K562 (cell line): Measurements from ENCODE around the gene SLC35A4. TPM values are rescaled to one million over a fixed set of nuclear protein-coding genes. Genes with fewer than 3 reads are reported as not detected.

Source experiments
- CCAR2 ChIP-seq: fragments of 200-400 bp; formaldehyde crosslinking; IDR thresholded peaks from 2 replicates; pipeline ENCODE4 v1.6.1; 2017; ENCODE audit warnings: mild to moderate bottlenecking, low read depth, low read length
- FOXJ3 ChIP-seq: sonication (generic); formaldehyde crosslinking; IDR thresholded peaks from 2 replicates; pipeline ENCODE4 v1.4.0; 2020; ENCODE audit warnings: mild to moderate bottlenecking, missing genetic modification reagents
- FOXP4 ChIP-seq: sonication (generic); formaldehyde crosslinking; IDR thresholded peaks from 2 replicates; pipeline ENCODE4 v1.8.0; 2022; ENCODE audit warnings: mild to moderate bottlenecking, missing genetic modification reagents, borderline replicate concordance
- HDAC6 ChIP-seq: IDR thresholded peaks from 2 replicates; pipeline ENCODE4 v1.6.1; 2012; ENCODE audit warnings: low read depth, mild to moderate bottlenecking, control low read depth, inconsistent platforms, low read length, moderate library complexity
- MBD1 ChIP-seq: fragments of 250-450 bp; sonication (Bioruptor Pico); IDR thresholded peaks from 2 replicates; pipeline ENCODE4 v1.8.0; 2022; ENCODE audit warnings: inconsistent platforms
- MTA3 ChIP-seq: fragments of 450-650 bp; formaldehyde crosslinking; IDR thresholded peaks from 2 replicates; pipeline ENCODE4 v1.6.1; 2017; ENCODE audit warnings: mild to moderate bottlenecking, borderline replicate concordance
- ZNF586 ChIP-seq: fragments of 450-650 bp; formaldehyde crosslinking; conservative IDR thresholded peaks from 2 replicates; pipeline ENCODE4 v1.4.0; 2020; ENCODE audit warnings: mild to moderate bottlenecking, moderate library complexity
- polyA plus RNA-seq, 8 experiments: library from polyadenylated mRNA; depleted of rRNA in 4 of 8; stranded (reverse) in 5 of 8; unstranded in 3 of 8; fragments of >200 nt; fragmentation: Nextera tagmentation in 2 of 8; fragmentation: Illumina TruSeq in 1 of 8; extraction: Ambion mirVana in 2 of 8; extraction: Trizol in 1 of 8; gene quantifications; 2 replicates each; pipeline versions ENCODE4 v1.2.1 to v1.2.3, GENCODE V29; 2011 to 2014; ENCODE audit warnings: inconsistent platforms in 1 of 8, missing spikeins in 1 of 8
- total RNA-seq, 7 experiments: library from RNA; depleted of rRNA in 6 of 7; stranded (reverse); fragments of >200 nt in 6 of 7; fragmentation: Illumina TruSeq in 2 of 7; extraction: Trizol in 2 of 7; gene quantifications; 2 replicates each; pipeline versions ENCODE4 v1.2.1 to v1.2.3, GENCODE V29; 2011 to 2021; ENCODE audit warnings: low replicate concordance in 1 of 7
- TF ChIP-seq, protein P1 (sequence below): sonication (generic); formaldehyde crosslinking; IDR thresholded peaks from 2 replicates; pipeline ENCODE4 v1.8.1; 2023; ENCODE audit warnings: mild to moderate bottlenecking, missing genetic modification reagents

The SLC35A4 gene
- total and polyA plus RNA-seq, 9 of the 15 experiments (the other 6 are each of a cell fraction or from before 2014, with no cell fraction given), result 21.8 to 171 (median 42.5) TPM

DNA sequence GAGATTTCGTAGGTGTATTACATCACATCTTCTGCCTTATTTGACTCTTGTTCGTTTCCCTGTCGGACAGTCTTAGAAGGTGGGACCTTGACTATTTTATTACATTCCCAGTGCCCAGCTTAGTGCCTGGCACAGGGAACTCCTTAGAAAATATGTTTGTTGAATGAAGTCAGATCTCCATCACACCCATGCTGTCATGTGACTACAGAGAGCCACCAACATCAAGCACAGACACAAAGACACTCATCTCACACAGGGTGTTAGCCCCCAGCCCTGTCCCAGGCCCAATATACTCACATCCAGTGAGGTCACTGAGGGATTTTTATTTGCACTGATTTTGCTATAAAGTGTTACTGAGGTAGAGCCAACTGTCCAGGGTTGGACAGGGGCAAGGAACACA is 6.7 kb upstream of the SLC35A4 start (continued):
- TF ChIP-seq CCAR2, result no peak
- TF ChIP-seq HDAC6, result no peak
- TF ChIP-seq, protein P1, sequence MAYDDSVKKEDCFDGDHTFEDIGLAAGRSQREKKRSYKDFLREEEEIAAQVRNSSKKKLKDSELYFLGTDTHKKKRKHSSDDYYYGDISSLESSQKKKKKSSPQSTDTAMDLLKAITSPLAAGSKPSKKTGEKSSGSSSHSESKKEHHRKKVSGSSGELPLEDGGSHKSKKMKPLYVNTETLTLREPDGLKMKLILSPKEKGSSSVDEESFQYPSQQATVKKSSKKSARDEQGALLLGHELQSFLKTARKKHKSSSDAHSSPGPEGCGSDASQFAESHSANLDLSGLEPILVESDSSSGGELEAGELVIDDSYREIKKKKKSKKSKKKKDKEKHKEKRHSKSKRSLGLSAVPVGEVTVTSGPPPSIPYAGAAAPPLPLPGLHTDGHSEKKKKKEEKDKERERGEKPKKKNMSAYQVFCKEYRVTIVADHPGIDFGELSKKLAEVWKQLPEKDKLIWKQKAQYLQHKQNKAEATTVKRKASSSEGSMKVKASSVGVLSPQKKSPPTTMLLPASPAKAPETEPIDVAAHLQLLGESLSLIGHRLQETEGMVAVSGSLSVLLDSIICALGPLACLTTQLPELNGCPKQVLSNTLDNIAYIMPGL (CRISPR knock-in tag), result no peak
- no peak for TF ChIP-seq FOXJ3 (CRISPR knock-in tag)
- TF ChIP-seq MBD1 (CRISPR knock-in tag), result 0 out of 2 replicates have a peak, but pooled peaks have one; percentile 39
- no peak for TF ChIP-seq FOXP4 (CRISPR knock-in tag)
- no peak for TF ChIP-seq ZNF586 (CRISPR knock-in tag)
- TF ChIP-seq MTA3, result no peak
